Brain microvascular endothelial cell (primary cell): Measurements from ENCODE around the gene ZBED2.

Experiments used
- DNase-seq: peaks from one replicate; pipeline ENCODE4 v3.0.0-alpha.2; 2020
- H3K27ac ChIP-seq: fragments of 250-450 bp; sonication (Bioruptor Pico); 2 replicates; pipeline ENCODE4 v1.5.1; 2020; ENCODE audit warnings: mild to moderate bottlenecking, moderate library complexity
- H3K27me3 ChIP-seq: fragments of 250-450 bp; sonication (Bioruptor Pico); replicated peaks from 2 replicates; pipeline ENCODE4 v1.5.1; 2020; ENCODE audit warnings: mild to moderate bottlenecking
- H3K36me3 ChIP-seq: fragments of 250-450 bp; sonication (Bioruptor Pico); replicated peaks from 2 replicates; pipeline ENCODE4 v1.5.1; 2020; ENCODE audit warnings: mild to moderate bottlenecking
- H3K4me3 ChIP-seq: 2 replicates; pipeline ENCODE4 v1.5.1; 2011; ENCODE audit warnings: low read depth, mild to moderate bottlenecking, control low read depth, low read length, moderate library complexity
- CTCF ChIP-seq: IDR thresholded peaks from 2 replicates; pipeline ENCODE4 v1.5.1; 2011; ENCODE audit warnings: low read depth, mild to moderate bottlenecking, moderate library complexity, low read length, control low read depth, inconsistent platforms; ENCODE audit errors: missing control alignments
- in situ Hi-C: cut with HindIII; loops from 2 replicates; pipeline ENCODE4 v1.10.0; 2017; ENCODE audit warnings: low sequenced_read_pairs, low pct_ligation_motif_present

The ZBED2 gene

GRCh38 chr3:111547631-111548030, 47.5 kb downstream of the ZBED2 start:
- H3K36me3 ChIP-seq: no peaks in the 10 kb centered on the region
- H3K27ac ChIP-seq: no peak overlapping the region
- in situ Hi-C loops: no loop called here
- no peak for TF ChIP-seq CTCF
- no peaks in the 10 kb centered on the region for H3K27me3 ChIP-seq
- DNase-seq: no peak
- no peak overlapping the region for H3K4me3 ChIP-seq

GRCh38 chr3:111545349-111545748, 49.8 kb downstream of the ZBED2 start:
- Histone ChIP-seq H3K4me3 (no peak overlapping the region), H3K27me3 (no peaks in the 10 kb centered on the region), H3K36me3 (no peaks in the 10 kb centered on the region), H3K27ac (no peak overlapping the region)
- no peak for TF ChIP-seq CTCF
- in situ Hi-C loops: no loop called here
- no peak for DNase-seq
